ENCODE measurements around the gene SPNS2.

- TF ChIP-seq CTCF (IDR thresholded peaks at IDR 0.05) (no peak), ZFX (IDR thresholded peaks at IDR 0.05; ENCODE audit: borderline replicate concordance) (no peak)
Measured at GRCh38 chr17:4557626-4558346, 59.1 kb downstream of the SPNS2 start.

Data from 22Rv1 (cell line).